Skeletal muscle satellite cell (primary cell): ENCODE results near the gene CTCFL.

Experiments used
- H3K27me3 ChIP-seq: 2 replicates; pipeline ENCODE4 v1.7.0; 2013; ENCODE audit warnings: low read length; ENCODE audit not compliant: control insufficient read depth, insufficient read depth
- H3K36me3 ChIP-seq: 2 replicates; pipeline ENCODE4 v1.7.0; 2013; ENCODE audit warnings: mild to moderate bottlenecking, control low read depth, low read length; ENCODE audit not compliant: insufficient read depth
- H3K4me1 ChIP-seq: 2 replicates; pipeline ENCODE4 v1.7.0; 2013; ENCODE audit warnings: low read length; ENCODE audit not compliant: control insufficient read depth, insufficient read depth
- H3K4me2 ChIP-seq: 2 replicates; pipeline ENCODE4 v1.7.0; 2013; ENCODE audit warnings: mild to moderate bottlenecking, low read length
- H3K4me3 ChIP-seq: 2 replicates; pipeline ENCODE4 v1.7.0; 2013; ENCODE audit warnings: low read length
- H3K9ac ChIP-seq: 2 replicates; pipeline ENCODE4 v1.7.0; 2013; ENCODE audit warnings: mild to moderate bottlenecking, low read depth, low read length, moderate library complexity
- H3K9me3 ChIP-seq: replicated peaks from 2 replicates; pipeline ENCODE4 v1.7.0; 2013; ENCODE audit warnings: mild to moderate bottlenecking, control low read depth, low read length

The CTCFL gene

GRCh38 chr20:57482796-57483195, 42.1 kb downstream of the CTCFL start:
- Histone ChIP-seq H3K4me2 (no peak overlapping the region), H3K27me3 (peaks cover 53% of the 10 kb centered on the region), H3K4me3 (no peak overlapping the region), H3K9me3 (no peaks in the 10 kb centered on the region), H3K4me1 (no peaks in the 10 kb centered on the region), H3K9ac (no peak overlapping the region), H3K36me3 (no peaks in the 10 kb centered on the region)

- no peaks in the 10 kb centered on the region for H3K4me1 ChIP-seq
- no peaks in the 10 kb centered on the region for H3K36me3 ChIP-seq
- no peak overlapping the region for H3K4me3 ChIP-seq
- H3K4me2 ChIP-seq: no peak overlapping the region
- H3K9me3 ChIP-seq: no peaks in the 10 kb centered on the region
- peaks cover 58% of the 10 kb centered on the region for H3K27me3 ChIP-seq
- H3K9ac ChIP-seq: no peak overlapping the region
Observed at GRCh38 chr20:57482148-57482547, 42.8 kb downstream of the CTCFL start.

- Histone ChIP-seq H3K4me1 (no peaks in the 10 kb centered on the region), H3K9me3 (no peaks in the 10 kb centered on the region), H3K4me2 (no peak overlapping the region), H3K27me3 (peaks cover 62% of the 10 kb centered on the region), H3K9ac (no peak overlapping the region), H3K4me3 (no peak overlapping the region), H3K36me3 (no peaks in the 10 kb centered on the region)
Observed at GRCh38 chr20:57481281-57481711, 43.6 kb downstream of the CTCFL start.

- H3K4me2 ChIP-seq: no peak overlapping the region
- H3K9ac ChIP-seq: no peak overlapping the region
- no peaks in the 10 kb centered on the region for H3K4me1 ChIP-seq
- no peaks in the 10 kb centered on the region for H3K36me3 ChIP-seq
- H3K9me3 ChIP-seq: no peaks in the 10 kb centered on the region
- H3K27me3 ChIP-seq: peaks cover 61% of the 10 kb centered on the region
- H3K4me3 ChIP-seq: no peak overlapping the region
Observed at GRCh38 chr20:57480444-57481160, 44.3 kb downstream of the CTCFL start.

DNA sequence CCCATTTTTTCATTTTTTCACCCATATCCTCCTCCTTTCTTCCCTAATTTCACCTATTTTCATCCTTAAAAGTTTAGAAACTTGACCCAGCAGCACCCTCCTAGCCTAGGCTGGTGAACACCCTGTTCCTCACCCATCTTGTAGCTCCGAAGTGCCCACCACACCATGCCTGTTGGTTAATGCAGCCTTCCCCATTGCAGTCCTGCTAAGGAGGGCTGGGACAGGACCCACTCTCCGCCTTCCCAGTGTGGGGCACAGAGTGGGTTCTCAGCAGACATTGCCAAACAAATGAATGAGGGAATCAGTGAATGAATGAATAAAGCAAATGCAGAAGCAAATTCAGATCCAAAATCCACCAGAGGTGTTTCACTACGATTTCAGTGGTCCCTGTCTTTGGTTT, 45.7 kb downstream of the CTCFL start:
- Histone ChIP-seq H3K4me3 (no peak overlapping the region), H3K27me3 (peaks cover 66% of the 10 kb centered on the region), H3K4me1 (no peaks in the 10 kb centered on the region), H3K4me2 (no peak overlapping the region), H3K36me3 (no peaks in the 10 kb centered on the region), H3K9ac (no peak overlapping the region), H3K9me3 (no peaks in the 10 kb centered on the region)

GRCh38 chr20:57478176-57478575, 46.8 kb downstream of the CTCFL start:
- Histone ChIP-seq H3K4me2 (no peak overlapping the region), H3K4me3 (no peak overlapping the region), H3K4me1 (no peaks in the 10 kb centered on the region), H3K36me3 (no peaks in the 10 kb centered on the region), H3K9ac (no peak overlapping the region), H3K9me3 (no peaks in the 10 kb centered on the region), H3K27me3 (peaks cover 66% of the 10 kb centered on the region)

DNA sequence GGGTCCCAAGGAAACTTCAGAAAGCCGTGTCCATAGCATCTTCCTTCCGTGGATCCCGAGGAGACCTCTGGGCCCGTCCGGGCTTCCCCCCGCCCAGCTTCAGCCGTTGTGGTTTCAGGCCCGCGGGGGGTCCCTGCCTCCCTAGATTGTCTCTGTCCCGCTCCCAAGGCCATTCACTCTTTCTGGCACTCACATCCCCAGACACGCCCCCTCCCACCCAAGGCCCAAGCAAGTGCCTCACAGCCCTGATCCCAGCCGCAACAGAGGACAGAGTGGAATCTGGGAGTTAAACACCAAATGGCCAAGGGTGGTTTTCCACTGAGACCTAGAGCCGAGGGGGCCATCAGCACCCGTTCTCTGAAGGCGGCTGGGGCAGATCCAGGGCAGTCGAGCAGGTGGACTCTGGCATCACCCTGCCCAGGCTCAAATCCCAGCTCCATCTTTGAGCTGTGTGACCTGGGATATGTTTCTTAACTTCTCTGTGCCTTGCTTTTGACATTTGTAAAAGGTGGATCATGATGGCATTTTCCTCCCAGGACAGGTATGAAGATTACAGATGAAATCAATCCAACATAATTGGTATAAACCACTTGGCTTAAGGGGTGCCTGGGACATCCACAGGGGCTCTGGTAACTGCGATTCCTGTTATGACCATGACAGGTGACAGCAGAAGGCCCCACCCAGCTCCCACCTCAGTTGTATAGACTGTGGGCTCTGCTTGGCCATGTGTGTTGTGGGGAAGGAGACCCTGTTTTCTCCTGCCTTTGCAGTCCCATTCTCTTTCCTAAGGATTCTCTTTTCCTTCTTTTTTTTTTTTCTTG, 48.1 kb downstream of the CTCFL start:
- Histone ChIP-seq H3K9ac (no peak overlapping the region), H3K4me1 (no peaks in the 10 kb centered on the region), H3K9me3 (no peaks in the 10 kb centered on the region), H3K36me3 (no peaks in the 10 kb centered on the region), H3K27me3 (peaks cover 62% of the 10 kb centered on the region), H3K4me3 (no peak overlapping the region), H3K4me2 (no peak overlapping the region)

DNA sequence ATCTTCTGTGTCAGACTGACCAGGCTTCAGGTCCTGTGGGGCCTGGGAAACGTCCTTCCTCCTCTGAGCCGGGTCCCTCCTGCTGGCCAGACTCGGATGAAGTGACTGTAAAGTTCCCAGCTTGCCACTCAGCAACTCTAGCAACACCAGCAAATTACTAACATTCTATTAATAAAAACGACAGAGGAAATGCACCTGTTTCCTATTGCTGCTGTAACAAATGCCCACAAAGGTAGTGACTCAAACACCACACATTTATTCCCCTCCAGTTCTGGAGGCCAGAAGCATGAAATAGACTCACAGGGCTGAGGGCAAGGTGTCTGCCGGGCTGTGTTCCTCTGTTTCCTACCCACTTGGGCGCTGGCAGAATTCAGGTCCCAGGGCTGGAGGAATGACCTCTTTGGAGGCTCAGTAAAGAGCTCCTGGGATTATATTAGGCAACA, 48.8 kb downstream of the CTCFL start:
- Histone ChIP-seq H3K9me3 (no peaks in the 10 kb centered on the region), H3K4me1 (no peaks in the 10 kb centered on the region), H3K36me3 (no peaks in the 10 kb centered on the region), H3K9ac (no peak overlapping the region), H3K27me3 (peaks cover 56% of the 10 kb centered on the region), H3K4me3 (no peak overlapping the region), H3K4me2 (no peak overlapping the region)

- no peaks in the 10 kb centered on the region for H3K36me3 ChIP-seq
- H3K4me2 ChIP-seq: no peak overlapping the region
- H3K4me3 ChIP-seq: no peak overlapping the region
- H3K9ac ChIP-seq: no peak overlapping the region
- H3K4me1 ChIP-seq: no peaks in the 10 kb centered on the region
- H3K9me3 ChIP-seq: no peaks in the 10 kb centered on the region
- peaks cover 61% of the 10 kb centered on the region for H3K27me3 ChIP-seq
Observed at GRCh38 chr20:57475388-57476083, 49.4 kb downstream of the CTCFL start.

- H3K9ac ChIP-seq: no peak overlapping the region
- H3K27me3 ChIP-seq: peaks cover 69% of the 10 kb centered on the region
Observed at GRCh38 chr20:57474816-57475215, 50.1 kb downstream of the CTCFL start.

GRCh38 chr20:57474205-57474604, 50.7 kb downstream of the CTCFL start:
- H3K4me2 ChIP-seq: no peak overlapping the region
- no peak overlapping the region for H3K9ac ChIP-seq
- H3K36me3 ChIP-seq: no peaks in the 10 kb centered on the region
- H3K27me3 ChIP-seq: peaks cover 72% of the 10 kb centered on the region
- H3K9me3 ChIP-seq: no peaks in the 10 kb centered on the region
- H3K4me3 ChIP-seq: no peak overlapping the region
- H3K4me1 ChIP-seq: no peaks in the 10 kb centered on the region

More at GRCh38 chr20:57474816-57475215, 50.1 kb downstream of the CTCFL start:
- Histone ChIP-seq H3K4me3 (no peak overlapping the region), H3K4me2 (no peak overlapping the region), H3K36me3 (no peaks in the 10 kb centered on the region), H3K9me3 (no peaks in the 10 kb centered on the region), H3K4me1 (no peaks in the 10 kb centered on the region)
